G401.6 (cell line): ENCODE data around the gene ARHGAP22.

ENCODE experiments used
- FAIRE-seq: peaks from 2 replicates; lab custom pipeline; 2012; peaks lifted over from hg19 to GRCh38; lab: Jason Lieb, UNC

ARHGAP22 gene

GRCh38 chr10:48633381-48634197 lies 28.7 kb upstream of the ARHGAP22 start:
- FAIRE-seq: no peak

- no peak for FAIRE-seq
Observed at GRCh38 chr10:48632166-48632565, 27.3 kb upstream of the ARHGAP22 start.

DNA sequence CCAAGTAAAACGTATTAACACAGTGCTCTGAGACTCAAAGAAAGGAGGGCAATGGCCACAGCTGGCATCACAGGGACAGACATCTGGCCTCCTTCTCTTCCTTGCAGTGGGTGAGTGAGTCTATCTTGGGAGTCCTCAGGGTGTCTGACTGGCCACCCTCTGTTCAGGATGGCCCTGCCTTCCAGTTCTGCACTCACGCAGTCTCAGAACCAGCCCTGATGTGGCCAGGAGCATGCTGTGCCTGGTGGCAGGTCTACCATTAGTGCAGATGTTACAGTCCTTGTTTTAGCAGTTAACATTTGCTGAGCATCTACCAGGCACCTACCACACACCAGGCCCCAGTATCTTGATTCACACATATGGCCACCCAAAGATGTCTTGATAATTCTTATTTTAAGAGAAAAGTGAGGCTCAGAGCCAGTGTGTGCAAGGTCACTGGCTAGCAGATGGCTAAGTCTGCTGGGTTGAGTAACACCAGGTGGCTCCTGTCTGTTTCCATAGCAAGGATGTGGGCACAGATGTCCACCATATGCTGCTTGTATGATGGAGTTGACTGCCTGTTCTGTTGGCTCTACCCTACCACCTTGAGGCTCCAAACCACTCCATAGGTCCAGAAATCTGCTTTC lies 23.2 kb upstream of the ARHGAP22 start:
- no peak for FAIRE-seq

DNA sequence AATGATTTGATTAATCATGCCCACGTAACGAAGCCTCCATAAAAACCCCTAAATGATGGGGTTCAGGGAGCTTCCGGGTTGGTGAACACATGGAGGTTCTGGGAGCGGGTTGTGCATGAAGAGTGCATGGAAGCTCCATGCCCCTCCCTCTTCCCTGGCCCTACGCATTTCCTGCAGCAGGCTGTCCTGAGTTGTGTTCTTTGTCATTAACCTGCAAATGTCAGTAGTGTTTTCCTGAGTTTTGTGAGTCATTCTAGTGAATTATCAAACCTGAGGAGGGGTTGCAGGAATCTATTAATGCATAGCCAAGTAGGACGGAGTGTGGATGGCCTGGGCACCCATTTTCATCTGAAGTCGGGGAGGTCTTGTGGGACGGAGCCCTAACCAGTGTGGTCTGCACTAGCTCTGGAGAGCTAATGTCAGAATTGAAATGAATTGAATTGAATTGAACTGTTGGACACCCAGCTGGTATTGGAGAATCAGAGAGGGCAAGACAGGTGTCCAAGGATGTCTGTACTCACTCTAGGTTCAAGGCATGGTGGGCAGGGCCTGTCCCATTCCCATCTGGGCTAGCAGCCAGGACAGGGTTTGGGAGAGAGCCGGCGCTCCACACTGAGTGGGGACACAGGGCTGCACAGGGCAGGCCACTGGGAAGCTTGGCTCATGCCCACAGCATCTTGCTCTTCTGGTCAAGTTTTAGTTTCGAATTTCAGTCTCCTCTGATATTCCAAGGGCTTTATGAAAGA lies 22.3 kb upstream of the ARHGAP22 start:
- FAIRE-seq: no peak

GRCh38 chr10:48626447-48626846 lies 21.6 kb upstream of the ARHGAP22 start:
- no peak for FAIRE-seq

DNA sequence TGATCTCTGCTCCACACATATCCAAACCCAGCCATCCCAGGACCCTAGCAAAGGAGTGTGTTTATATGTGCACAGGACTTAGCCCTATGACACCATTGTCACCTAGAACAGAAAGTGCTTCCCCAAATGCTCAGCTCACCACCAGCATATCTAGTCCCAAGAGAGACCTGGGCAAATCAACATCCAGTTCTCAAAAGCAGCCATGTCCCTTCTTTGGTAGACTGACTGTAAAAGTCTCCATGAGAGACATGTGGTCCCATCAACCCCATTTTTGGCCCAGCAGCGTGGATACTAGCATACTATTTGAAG lies 20.9 kb upstream of the ARHGAP22 start:
- no peak for FAIRE-seq

DNA sequence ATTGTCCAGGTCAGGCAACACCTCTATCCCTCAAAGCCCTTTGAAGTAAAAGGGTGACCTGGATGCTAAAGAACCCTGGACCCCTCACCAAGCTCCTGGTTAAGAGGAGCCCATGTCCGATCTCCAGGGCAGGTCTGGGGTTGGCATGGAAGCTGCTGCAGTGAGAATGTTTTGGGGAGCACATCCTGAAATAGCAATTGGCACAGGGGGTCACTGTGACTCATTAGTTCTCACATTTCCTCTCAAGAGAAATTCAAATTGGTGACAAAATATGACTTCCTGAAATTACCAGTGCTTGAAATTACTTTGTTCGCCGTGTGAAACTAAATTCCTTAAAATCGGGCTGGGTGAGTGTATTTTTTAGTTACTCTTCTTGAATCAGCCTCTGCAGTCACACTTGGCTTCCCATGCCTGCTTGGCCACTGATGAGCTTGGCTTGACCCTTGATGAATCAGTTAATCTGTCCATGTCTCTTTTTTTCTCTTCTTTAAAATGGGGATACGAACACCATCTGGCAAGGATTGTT lies 18.8 kb upstream of the ARHGAP22 start:
- no peak for FAIRE-seq

DNA sequence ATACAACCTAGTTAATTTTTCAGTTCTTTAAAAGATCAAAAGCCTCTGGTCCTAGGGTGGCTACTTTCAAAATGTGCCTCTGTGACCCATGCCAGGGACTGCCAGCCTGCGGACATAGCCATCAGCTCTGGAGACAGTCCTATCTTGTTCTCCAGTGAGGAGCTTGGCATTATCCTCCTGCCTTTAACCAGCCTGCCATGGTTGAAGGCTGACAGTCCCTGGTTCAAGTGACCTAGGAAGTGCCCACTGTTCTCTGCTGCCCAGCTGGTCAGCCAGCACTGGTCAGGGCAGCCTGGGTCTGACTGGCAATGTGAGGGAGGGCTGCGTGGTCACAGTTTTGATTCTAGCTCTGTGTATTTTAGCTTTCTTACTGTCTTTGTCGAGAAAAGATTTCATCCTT lies 18.1 kb upstream of the ARHGAP22 start:
- FAIRE-seq: no peak

DNA sequence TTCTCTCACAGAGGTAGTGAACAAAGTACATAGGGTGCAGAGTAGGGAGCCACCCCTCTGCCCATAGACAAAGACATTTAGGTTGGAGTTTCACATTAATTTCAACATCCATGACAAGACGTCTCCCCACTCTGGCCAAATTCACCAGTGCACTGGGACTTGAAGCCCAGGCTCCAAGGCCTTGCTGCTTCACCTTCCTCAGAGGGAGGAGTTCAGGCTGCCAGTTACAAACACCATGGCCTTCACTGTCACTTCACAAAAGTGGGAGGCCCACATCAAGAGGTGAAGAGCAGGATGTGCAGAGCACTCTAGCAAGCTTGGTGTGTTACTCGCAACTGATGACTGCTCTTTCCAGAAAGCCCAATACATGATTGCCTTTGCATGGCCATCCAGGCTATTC lies 15.8 kb upstream of the ARHGAP22 start:
- FAIRE-seq: no peak

DNA sequence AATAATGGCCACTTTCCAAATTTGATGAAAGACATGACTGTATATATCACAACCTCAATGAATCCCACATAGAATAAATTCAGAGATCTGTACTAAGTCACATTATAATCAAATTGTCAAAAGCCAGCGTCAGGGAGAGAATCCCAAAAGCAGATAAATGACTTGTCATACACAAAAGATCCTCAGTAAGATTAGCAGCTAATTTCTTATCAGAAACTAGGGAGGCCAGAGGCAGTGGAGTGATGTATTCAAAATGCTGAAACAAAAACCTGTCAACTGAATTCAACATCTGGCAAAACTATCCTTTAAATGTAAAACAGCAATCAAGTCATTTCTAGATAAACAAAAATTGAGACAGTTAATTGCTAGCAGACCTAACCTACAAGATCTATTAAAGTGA lies 11.6 kb upstream of the ARHGAP22 start:
- FAIRE-seq: no peak

DNA sequence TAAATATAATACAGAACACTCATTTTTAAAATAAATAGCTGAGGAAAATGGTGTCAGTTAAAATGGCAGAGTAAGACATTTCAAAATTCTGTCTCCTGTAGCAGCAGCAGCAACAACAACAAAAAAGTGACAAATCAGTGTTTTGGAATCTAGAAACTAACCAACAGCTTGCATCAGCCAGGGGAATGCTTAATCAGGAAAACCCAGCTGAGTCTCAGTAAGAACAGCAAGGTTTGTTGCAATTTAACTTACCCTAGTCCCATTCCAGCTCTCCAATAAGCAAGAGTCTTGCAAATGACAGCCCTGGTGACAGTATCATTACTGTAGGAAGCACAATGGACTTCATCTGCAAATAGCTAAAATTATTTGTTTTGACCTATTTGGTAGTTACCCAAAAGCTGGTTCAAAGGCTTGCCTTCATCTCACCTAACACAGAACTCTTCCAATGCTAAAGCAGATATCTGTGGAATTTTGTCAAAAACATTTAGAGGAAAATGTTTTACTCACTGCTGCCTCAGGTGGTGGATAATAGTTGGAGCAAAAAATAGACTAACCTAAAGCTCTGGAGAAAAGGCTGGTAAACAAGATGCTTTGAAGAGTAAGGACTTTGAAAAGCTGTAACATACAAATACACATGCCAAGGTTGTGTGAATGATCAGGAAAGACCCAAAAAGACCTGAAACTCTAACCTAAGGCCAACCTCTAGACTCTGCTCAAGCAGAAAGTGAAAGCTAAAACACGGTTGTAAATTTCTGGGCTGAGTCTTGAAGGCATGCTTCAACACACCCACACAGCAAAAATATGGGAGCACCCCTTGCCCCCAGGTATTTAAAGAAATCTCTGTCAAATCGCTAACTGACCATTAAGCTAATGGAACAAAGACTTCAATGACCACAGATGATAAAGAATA lies 9.9 kb upstream of the ARHGAP22 start:
- FAIRE-seq: no peak

DNA sequence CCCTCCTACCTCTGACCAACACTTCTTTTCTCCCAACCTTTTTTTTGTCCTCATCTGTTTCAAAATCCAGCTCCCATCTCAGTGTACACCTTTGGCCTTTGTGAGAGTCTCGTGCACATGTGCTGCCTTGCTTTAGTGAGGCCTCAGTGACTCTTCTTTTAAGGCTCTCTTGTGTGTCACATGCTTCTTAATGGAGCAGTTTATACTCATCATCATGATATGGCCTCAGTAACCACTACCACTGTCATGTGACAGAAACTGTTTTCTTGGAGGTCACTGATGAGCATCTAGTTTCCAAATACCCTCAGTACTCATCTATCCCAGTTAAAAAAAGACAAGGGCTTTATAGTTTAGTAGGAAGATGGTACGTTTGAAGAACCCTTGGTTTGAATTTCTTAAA lies 8.1 kb upstream of the ARHGAP22 start:
- no peak for FAIRE-seq

DNA sequence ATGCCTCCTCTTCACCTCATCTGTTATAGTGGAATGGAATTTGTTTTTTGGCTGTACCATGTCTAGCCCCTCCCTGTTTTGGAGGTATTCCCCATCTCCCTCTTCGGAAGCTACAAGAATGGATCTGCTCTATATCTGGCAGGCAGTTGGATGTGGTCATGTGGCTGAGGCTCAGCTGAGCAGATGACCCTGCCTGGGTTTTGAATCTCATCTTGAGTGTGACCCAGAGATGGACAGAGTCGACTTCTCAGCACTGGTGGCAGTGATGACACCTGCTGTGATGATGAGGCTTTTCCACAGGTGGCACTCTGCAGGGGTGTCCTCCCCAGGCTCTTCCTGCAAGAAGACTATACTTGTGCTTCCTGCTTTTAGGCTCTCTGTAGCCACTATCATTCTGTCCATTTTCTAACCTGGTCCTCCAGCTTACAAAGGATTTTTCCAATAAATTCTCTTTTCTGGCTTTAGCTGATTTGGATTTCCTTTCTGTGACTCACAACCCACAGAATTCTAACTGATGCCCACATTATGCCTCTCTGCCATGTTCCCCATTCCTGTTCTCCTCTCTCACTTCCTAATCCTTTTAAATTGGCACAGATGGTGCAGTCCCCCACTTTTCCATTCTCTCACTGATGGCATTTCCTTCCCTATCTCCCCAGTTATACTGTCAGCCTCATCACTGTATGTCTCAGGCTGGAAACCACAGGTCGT lies 7.5 kb upstream of the ARHGAP22 start:
- no peak for FAIRE-seq

DNA sequence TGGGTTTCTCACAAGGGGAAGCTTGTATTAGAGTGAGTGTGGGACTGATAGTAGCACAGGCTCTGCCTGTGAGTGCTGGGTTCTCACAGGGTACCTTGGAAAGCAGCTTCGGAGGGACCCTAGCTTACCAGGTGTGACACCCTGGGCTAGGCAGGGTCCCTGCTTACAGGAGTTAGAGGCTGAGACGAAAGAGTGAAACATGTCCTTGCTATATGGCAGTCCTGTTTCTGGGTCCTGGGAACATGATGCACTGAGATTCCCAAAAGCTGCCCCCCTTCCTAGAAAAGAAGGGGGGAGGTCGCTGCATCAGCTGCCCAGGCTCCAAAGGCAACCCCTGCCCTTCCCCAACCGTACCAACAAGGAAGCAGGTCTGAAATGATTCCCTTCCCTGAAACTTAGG lies 6.3 kb upstream of the ARHGAP22 start:
- FAIRE-seq: no peak

DNA sequence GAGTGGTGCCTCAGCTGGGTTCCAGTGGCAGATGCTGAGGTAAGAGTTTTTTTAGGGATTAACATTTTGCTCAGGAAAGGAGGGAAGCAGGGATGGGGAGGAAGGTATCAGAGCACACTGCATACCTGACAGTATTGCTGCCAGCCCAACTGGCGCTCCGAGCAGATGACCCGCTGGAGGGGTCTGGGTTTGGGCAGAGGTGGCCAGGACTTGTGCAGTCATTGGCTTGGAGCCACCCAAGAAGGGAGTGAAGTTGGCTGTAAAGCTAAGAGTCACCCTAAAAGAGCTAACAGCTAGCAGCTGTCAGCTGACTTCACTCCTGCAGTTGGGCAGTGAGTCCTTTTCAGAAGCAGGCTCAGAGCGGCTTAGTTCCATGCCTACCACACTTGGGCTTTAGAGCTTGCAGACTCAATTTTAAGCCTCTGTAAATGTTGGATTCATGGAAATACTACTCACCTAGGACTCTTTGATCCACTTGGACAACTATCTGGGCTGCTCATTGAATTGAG lies 5.8 kb upstream of the ARHGAP22 start:
- FAIRE-seq: no peak

DNA sequence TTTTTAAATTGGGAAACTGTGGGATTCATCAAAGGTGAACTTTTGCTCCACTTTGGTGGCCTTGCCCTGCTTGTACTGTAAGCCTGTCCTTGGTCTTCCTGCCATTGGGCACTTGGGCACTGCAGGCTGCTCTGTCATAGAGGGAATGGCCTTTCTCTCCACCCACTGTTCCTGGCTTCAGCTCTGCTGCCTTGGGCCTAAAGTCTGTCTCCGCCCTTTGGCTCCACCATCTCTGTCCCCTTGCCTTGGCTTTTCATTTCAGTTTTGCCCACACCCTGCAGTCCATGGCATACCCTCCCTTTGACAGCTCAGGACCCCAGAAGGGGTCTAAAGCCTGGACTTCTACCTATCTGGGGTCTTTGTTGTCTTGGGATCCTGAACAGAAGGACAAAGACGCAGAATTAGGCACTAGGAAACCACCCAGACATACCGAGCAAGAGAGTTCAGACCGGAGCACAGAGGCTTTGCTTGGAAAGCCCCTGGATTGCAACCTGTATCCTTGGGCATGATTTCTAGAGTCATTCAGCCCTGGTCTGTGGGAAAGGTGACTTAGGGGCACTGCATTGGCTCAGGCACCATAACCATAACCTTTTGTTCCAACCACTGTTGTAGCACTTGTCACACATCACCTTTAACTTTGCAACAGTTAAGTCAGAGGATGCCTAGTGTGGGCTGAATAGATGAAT lies 5.2 kb upstream of the ARHGAP22 start:
- no peak for FAIRE-seq

GRCh38 chr10:48609441-48609840 lies 4.6 kb upstream of the ARHGAP22 start:
- no peak for FAIRE-seq

- no peak for FAIRE-seq
Observed at GRCh38 chr10:48608976-48609375, 4.1 kb upstream of the ARHGAP22 start.

DNA sequence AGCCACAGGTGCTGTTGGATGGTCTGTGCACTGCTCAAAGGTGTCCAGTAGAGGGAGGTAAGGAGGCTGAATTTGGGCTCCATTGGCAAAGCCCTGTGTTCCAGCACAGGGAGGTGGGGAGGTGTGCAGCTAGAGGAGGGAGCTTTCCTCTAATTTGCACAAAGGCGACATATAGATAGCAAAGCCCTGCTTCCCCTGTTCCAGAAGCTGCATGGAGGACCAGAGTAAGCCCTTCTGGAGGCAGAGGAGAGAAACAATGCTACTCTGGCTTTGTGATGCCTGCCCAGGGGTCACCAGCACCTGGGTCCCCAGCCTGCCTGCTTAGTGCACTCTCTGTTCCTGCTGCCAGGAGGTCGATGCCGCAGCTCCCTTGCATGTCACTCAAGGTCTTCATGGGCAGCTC lies 3.4 kb upstream of the ARHGAP22 start:
- FAIRE-seq: no peak

GRCh38 chr10:48607356-48608278 lies 2.7 kb upstream of the ARHGAP22 start:
- FAIRE-seq: no peak
